Measurements from ENCODE around the gene USP3. TPM values are rescaled to one million over a fixed set of nuclear protein-coding genes. Genes with fewer than 3 reads are reported as not detected.

Gene USP3
- total and polyA plus RNA-seq, 2 of the 13 experiments (the other 11 are each of a cell fraction or from before 2014, with no cell fraction given), result 14.3 to 61.2 TPM

- H3K9ac ChIP-seq (ENCODE audit: insufficient read depth, low read depth, low read length), result peak overlapping the region; percentile 72
- H4K20me1 ChIP-seq (ENCODE audit: insufficient read depth, low read length), result no peaks in the 10 kb centered on the region
- ChIA-PET CTCF (ENCODE audit: low intra/inter-chr PET ratio, low total read pairs) (no interaction called here), POLR2A (interaction anchor here (0.6 to 5.0 kb wide), 7 partner anchors 8 to 126 kb away, joined by 3 to 82 read pairs (median 3); partner anchors contain the start of gene USP3)
- in situ Hi-C loops (cut with HindIII; ENCODE audit: extremely low pct_ligation_motif_present, low pct_unique_long_range_greater_than_20kb), result no loop called here
- no peaks in the 10 kb centered on the region for H3K27me3 ChIP-seq (ENCODE audit: control insufficient read depth in 1 of 2, insufficient read depth in 2 of 2, low read length in 2 of 2)
- ATAC-seq, result peak; percentile 13
- intact Hi-C loops (cut with micrococcal nuclease; ENCODE audit: unreplicated experiment), result no loop called here
- TSS peak; percentile 99 for BruUV-seq (replicated peaks)
- H3K4me3 ChIP-seq (replicated peaks in 1 of 3; ENCODE audit: insufficient read depth in 1 of 3, low read depth in 2 of 3, low read length in 3 of 3), result peak overlapping the region; percentile 28 to 52 (median 32)
- H3K79me2 ChIP-seq (ENCODE audit: insufficient read depth, low read length), result no peaks in the 10 kb centered on the region
- peak overlapping the region; percentile 82 for H3K4me2 ChIP-seq (ENCODE audit: low read depth, low read length)
- no peaks in the 10 kb centered on the region for H3K36me3 ChIP-seq (replicated peaks in 1 of 2; ENCODE audit: control insufficient read depth in 1 of 2, insufficient read depth in 2 of 2, low read length in 2 of 2)
- peak; percentile 98 for FAIRE-seq
- peaks cover 72% of the 10 kb centered on the region for H3K4me1 ChIP-seq (ENCODE audit: insufficient read depth, low read length)
- no peak overlapping the region for H2AFZ ChIP-seq (ENCODE audit: low read length)
- peak; percentile 85 for DNase-seq (ENCODE audit: low spot score)
- WGBS (ENCODE audit: low lambda C conversion rate), result 2% methylated on average over 9 of the region's 9 CpGs
- H3K27ac ChIP-seq (ENCODE audit: extremely low read length, insufficient read depth, low read length), result peak overlapping the region; percentile 90
- no peaks in the 10 kb centered on the region for H3K9me3 ChIP-seq (ENCODE audit: low read length)
- TF ChIP-seq, protein P1, sequence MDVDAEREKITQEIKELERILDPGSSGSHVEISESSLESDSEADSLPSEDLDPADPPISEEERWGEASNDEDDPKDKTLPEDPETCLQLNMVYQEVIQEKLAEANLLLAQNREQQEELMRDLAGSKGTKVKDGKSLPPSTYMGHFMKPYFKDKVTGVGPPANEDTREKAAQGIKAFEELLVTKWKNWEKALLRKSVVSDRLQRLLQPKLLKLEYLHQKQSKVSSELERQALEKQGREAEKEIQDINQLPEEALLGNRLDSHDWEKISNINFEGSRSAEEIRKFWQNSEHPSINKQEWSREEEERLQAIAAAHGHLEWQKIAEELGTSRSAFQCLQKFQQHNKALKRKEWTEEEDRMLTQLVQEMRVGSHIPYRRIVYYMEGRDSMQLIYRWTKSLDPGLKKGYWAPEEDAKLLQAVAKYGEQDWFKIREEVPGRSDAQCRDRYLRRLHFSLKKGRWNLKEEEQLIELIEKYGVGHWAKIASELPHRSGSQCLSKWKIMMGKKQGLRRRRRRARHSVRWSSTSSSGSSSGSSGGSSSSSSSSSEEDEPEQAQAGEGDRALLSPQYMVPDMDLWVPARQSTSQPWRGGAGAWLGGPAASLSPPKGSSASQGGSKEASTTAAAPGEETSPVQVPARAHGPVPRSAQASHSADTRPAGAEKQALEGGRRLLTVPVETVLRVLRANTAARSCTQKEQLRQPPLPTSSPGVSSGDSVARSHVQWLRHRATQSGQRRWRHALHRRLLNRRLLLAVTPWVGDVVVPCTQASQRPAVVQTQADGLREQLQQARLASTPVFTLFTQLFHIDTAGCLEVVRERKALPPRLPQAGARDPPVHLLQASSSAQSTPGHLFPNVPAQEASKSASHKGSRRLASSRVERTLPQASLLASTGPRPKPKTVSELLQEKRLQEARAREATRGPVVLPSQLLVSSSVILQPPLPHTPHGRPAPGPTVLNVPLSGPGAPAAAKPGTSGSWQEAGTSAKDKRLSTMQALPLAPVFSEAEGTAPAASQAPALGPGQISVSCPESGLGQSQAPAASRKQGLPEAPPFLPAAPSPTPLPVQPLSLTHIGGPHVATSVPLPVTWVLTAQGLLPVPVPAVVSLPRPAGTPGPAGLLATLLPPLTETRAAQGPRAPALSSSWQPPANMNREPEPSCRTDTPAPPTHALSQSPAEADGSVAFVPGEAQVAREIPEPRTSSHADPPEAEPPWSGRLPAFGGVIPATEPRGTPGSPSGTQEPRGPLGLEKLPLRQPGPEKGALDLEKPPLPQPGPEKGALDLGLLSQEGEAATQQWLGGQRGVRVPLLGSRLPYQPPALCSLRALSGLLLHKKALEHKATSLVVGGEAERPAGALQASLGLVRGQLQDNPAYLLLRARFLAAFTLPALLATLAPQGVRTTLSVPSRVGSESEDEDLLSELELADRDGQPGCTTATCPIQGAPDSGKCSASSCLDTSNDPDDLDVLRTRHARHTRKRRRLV (CRISPR knock-in tag; IDR thresholded peaks at IDR 0.05), result no peak
- TF ChIP-seq SP2 (CRISPR knock-in tag; IDR thresholded peaks at IDR 0.05), result no peak
- peak; percentile 64; the same call in 1 of the 2 replicates for TF ChIP-seq ZSCAN9 (CRISPR knock-in tag; IDR thresholded peaks at IDR 0.05; ENCODE audit: borderline replicate concordance)
- TF ChIP-seq, protein P2, sequence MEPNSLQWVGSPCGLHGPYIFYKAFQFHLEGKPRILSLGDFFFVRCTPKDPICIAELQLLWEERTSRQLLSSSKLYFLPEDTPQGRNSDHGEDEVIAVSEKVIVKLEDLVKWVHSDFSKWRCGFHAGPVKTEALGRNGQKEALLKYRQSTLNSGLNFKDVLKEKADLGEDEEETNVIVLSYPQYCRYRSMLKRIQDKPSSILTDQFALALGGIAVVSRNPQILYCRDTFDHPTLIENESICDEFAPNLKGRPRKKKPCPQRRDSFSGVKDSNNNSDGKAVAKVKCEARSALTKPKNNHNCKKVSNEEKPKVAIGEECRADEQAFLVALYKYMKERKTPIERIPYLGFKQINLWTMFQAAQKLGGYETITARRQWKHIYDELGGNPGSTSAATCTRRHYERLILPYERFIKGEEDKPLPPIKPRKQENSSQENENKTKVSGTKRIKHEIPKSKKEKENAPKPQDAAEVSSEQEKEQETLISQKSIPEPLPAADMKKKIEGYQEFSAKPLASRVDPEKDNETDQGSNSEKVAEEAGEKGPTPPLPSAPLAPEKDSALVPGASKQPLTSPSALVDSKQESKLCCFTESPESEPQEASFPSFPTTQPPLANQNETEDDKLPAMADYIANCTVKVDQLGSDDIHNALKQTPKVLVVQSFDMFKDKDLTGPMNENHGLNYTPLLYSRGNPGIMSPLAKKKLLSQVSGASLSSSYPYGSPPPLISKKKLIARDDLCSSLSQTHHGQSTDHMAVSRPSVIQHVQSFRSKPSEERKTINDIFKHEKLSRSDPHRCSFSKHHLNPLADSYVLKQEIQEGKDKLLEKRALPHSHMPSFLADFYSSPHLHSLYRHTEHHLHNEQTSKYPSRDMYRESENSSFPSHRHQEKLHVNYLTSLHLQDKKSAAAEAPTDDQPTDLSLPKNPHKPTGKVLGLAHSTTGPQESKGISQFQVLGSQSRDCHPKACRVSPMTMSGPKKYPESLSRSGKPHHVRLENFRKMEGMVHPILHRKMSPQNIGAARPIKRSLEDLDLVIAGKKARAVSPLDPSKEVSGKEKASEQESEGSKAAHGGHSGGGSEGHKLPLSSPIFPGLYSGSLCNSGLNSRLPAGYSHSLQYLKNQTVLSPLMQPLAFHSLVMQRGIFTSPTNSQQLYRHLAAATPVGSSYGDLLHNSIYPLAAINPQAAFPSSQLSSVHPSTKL (CRISPR knock-in tag; IDR thresholded peaks at IDR 0.05), result peak; percentile 93
- no peak for TF ChIP-seq EZH2 (conservative IDR thresholded peaks at IDR 0.05; ENCODE audit: low read depth, low read length)
- TF ChIP-seq, protein P3, sequence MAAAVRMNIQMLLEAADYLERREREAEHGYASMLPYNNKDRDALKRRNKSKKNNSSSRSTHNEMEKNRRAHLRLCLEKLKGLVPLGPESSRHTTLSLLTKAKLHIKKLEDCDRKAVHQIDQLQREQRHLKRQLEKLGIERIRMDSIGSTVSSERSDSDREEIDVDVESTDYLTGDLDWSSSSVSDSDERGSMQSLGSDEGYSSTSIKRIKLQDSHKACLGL (CRISPR knock-in tag; IDR thresholded peaks at IDR 0.05), result no peak
- no peak for TF ChIP-seq MTF1 (CRISPR knock-in tag; IDR thresholded peaks at IDR 0.05)
- no peak for TF ChIP-seq NFIB (CRISPR knock-in tag; IDR thresholded peaks at IDR 0.05; ENCODE audit: borderline replicate concordance)
- TF ChIP-seq NFYC (CRISPR knock-in tag; IDR thresholded peaks at IDR 0.05), result peak; percentile 71
- no peak for TF ChIP-seq ZNF326 (CRISPR knock-in tag; IDR thresholded peaks at IDR 0.05; ENCODE audit: borderline replicate concordance)
- no peak for TF ChIP-seq KMT2A (CRISPR knock-in tag; IDR thresholded peaks at IDR 0.05)
- TF ChIP-seq HINFP (CRISPR knock-in tag; IDR thresholded peaks at IDR 0.05; ENCODE audit: low read depth), result no peak
- TF ChIP-seq ZNF44 (CRISPR knock-in tag; IDR thresholded peaks at IDR 0.05), result 0 out of 2 replicates have a peak, but pooled peaks have one; percentile 44
Observed at GRCh38 chr15:63473007-63473748, 31.2 kb upstream of the USP3 start.

All from HepG2 (cell line).